Lung (tissue), 12 donors: ENCODE results near the gene TMEM131. TPM values are rescaled to one million over a fixed set of nuclear protein-coding genes. Genes with fewer than 3 reads are reported as not detected.

ENCODE experiments used
- ATAC-seq: fragments of 200-7000 bp; cut with Tn5 transposase; one replicate; pipeline ENCODE4 v1.9.1; 2020; ENCODE audit warnings: moderate number of reproducible peaks; ENCODE audit not compliant: insufficient read depth, low FRiP score
- DNase-seq, 3 donors: peaks; one replicate each; pipeline ENCODE4 v3.0.0-alpha.2; 2013 to 2017
- H3K27ac ChIP-seq, 2 donors: one replicate each; pipeline ENCODE4 v1.5.1; 2013; ENCODE audit warnings: mild to moderate bottlenecking in 2 of 2, moderate library complexity in 2 of 2, control low read depth in 1 of 2, inconsistent platforms in 1 of 2, low read depth in 1 of 2, low read length in 1 of 2
- H3K27me3 ChIP-seq, 3 donors: one replicate each; pipeline ENCODE4 v1.5.1; 2013; ENCODE audit warnings: low read length in 2 of 3; ENCODE audit not compliant: control insufficient read depth in 3 of 3, insufficient read depth in 3 of 3
- H3K36me3 ChIP-seq, 4 donors: one replicate each; pipeline ENCODE4 v1.5.1; 2013; ENCODE audit warnings: low read length in 4 of 4, mild to moderate bottlenecking in 1 of 4, moderate library complexity in 1 of 4; ENCODE audit not compliant: control insufficient read depth in 4 of 4, insufficient read depth in 4 of 4
- H3K4me1 ChIP-seq, 5 donors: one replicate each; pipeline ENCODE4 v1.5.1; 2013; ENCODE audit warnings: low read length in 5 of 5, mild to moderate bottlenecking in 2 of 5, moderate library complexity in 1 of 5; ENCODE audit not compliant: control insufficient read depth in 5 of 5, insufficient read depth in 5 of 5
- H3K4me3 ChIP-seq: one replicate; pipeline ENCODE4 v1.5.1; 2013; ENCODE audit warnings: mild to moderate bottlenecking, control low read depth, moderate library complexity
- H3K9ac ChIP-seq, 2 donors: one replicate each; pipeline ENCODE4 v1.5.1; 2013; ENCODE audit warnings: low read length in 2 of 2, control low read depth in 1 of 2; ENCODE audit not compliant: insufficient read depth in 1 of 2
- H3K9me3 ChIP-seq, 4 donors: one replicate each; pipeline ENCODE4 v1.5.1; 2013; ENCODE audit warnings: low read length in 3 of 4, mild to moderate bottlenecking in 1 of 4, moderate library complexity in 1 of 4; ENCODE audit not compliant: control insufficient read depth in 4 of 4, insufficient read depth in 3 of 4
- WGBS, 2 donors: extraction: QIAGEN DNeasy Blood & Tissue Kit; methylation state at CpG; one replicate each; pipeline ENCODE4 v1.1.7; 2013; 5-methylcytosine and 5-hydroxymethylcytosine counted together
- polyA plus RNA-seq, 2 donors: library from polyadenylated mRNA; stranded (reverse); fragments of 200-250 nt; gene quantifications; one replicate each; pipeline ENCODE4 v1.2.1, GENCODE V29; 2013
- total RNA-seq, 2 donors: library from RNA; depleted of rRNA in 1 of 2; stranded (reverse); fragments of >200 nt in 1 of 2; gene quantifications; one replicate each; pipeline ENCODE4 v1.2.1, GENCODE V29; 2014 to 2021
- TF ChIP-seq, protein P1 (sequence below): IDR thresholded peaks from 2 replicates; pipeline ENCODE4 v1.5.1; 2012; ENCODE audit warnings: mild to moderate bottlenecking; ENCODE audit errors: control extremely low read depth, extremely low read depth
- donor health status: control.
- donor health status: control.
- donor health status: Bipolar disorder and iron deficiency.
- donor health status: healthy.
- donor health status: DM: yes; HTN: yes; CAD: no.

TMEM131 gene
- total and polyA plus RNA-seq, 4 donors: 9.3 to 54.0 (median 23.7) TPM

DNA sequence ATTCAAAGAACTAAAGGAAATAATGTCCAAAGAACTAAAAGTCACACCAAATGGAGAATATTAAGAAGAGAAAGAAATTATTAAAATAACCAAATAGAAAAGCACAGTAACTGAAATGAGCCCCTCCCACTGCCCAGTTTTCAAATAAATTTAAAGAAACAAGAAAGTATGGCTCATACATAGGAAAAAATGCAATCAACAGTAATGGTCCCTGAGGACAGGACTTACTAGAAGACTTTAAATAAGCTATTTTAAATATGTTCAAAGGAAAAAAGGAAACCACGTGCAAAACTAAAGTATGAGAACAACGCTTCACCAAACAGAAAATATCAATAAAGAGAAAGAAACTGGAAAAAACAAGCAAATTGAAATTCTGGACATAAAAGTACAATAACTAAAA is 58.9 kb downstream of the TMEM131 start:
- peaks cover 2 to 42% (median 13%) of the 10 kb centered on the region in 5 donors for H3K4me1 ChIP-seq
- H3K9me3 ChIP-seq: no peaks in the 10 kb centered on the region
- DNase-seq: no peak
- no peak overlapping the region for H3K27ac ChIP-seq
- TF ChIP-seq, protein P1, sequence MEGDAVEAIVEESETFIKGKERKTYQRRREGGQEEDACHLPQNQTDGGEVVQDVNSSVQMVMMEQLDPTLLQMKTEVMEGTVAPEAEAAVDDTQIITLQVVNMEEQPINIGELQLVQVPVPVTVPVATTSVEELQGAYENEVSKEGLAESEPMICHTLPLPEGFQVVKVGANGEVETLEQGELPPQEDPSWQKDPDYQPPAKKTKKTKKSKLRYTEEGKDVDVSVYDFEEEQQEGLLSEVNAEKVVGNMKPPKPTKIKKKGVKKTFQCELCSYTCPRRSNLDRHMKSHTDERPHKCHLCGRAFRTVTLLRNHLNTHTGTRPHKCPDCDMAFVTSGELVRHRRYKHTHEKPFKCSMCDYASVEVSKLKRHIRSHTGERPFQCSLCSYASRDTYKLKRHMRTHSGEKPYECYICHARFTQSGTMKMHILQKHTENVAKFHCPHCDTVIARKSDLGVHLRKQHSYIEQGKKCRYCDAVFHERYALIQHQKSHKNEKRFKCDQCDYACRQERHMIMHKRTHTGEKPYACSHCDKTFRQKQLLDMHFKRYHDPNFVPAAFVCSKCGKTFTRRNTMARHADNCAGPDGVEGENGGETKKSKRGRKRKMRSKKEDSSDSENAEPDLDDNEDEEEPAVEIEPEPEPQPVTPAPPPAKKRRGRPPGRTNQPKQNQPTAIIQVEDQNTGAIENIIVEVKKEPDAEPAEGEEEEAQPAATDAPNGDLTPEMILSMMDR: no peak
- no peak overlapping the region for H3K4me3 ChIP-seq
- no peak for ATAC-seq
- H3K36me3 ChIP-seq: no peaks in the 10 kb centered on the region
- H3K27me3 ChIP-seq: no peaks in the 10 kb centered on the region
- no peak overlapping the region for H3K9ac ChIP-seq
- WGBS, 2 donors: 79 to 81% methylated on average over 2 of the region's 2 CpGs

DNA sequence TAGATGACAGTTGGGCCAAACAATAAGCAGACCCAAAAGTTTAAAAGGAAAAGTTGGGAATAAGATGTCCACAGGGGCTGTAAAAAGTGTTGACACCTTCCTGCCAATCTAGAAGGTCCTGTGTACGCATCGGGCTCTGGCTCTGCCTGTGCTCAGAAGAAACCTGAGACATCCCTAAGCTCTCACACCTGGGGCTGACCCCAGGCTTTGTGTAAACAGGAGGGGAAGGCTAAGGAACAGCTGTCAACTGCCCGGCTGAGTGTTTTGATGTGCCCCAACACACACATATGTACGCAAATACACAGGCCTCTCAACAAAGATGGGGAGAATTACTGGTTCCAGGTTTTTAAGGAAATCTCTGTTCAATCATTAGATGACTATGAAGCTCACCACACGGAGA is 59.5 kb downstream of the TMEM131 start:
- Histone ChIP-seq H3K9ac (no peak overlapping the region), H3K27ac (no peak overlapping the region), H3K4me3 (no peak overlapping the region), H3K27me3 (no peaks in the 10 kb centered on the region), H3K36me3 (no peaks in the 10 kb centered on the region), H3K9me3 (no peaks in the 10 kb centered on the region), H3K4me1 (peaks cover 5 to 47% (median 18%) of the 10 kb centered on the region in 5 donors)
- DNase-seq (peak in 2 of 3 donors; percentile 18 to 47), ATAC-seq (no peak)
- 52 to 58% methylated on average over 5 of the region's 5 CpGs for WGBS, 2 donors
- TF ChIP-seq, protein P1: no peak

DNA sequence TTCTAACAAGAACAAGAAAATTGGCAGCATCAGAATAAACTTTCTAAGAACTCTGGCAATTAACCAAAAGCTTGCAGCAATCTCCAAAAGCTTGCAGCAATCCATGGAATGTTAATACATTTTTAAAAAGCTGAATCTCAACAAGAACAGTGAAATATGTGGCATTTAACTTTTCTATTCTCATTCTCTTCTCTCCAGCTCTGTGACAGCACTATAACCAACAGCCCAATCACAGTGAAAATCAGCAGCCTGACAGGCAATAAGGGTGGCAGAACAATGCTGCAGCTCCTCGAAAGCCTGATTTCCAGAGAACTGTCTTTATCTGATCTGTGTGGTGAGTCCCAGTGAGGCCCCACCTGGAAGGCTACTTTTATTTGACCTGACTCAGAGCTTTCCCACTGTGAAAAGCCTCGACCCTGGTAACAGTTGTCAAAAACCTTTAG is 60.0 kb downstream of the TMEM131 start:
- 19 to 20% methylated on average over 2 of the region's 2 CpGs for WGBS, 2 donors
- Histone ChIP-seq H3K27me3 (no peaks in the 10 kb centered on the region), H3K9me3 (no peaks in the 10 kb centered on the region), H3K36me3 (no peaks in the 10 kb centered on the region), H3K27ac (no peak overlapping the region), H3K4me3 (no peak overlapping the region), H3K4me1 (peaks cover 5 to 47% (median 18%) of the 10 kb centered on the region in 5 donors), H3K9ac (peak overlapping the region in 1 of 2 donors; percentile 63)
- ATAC-seq (no peak), DNase-seq (peak; percentile 47 to 96 (median 94))
- TF ChIP-seq, protein P1: no peak
